T-cell (primary cell): ENCODE measurements around the gene OR52E2. TPM values are rescaled to one million over a fixed set of nuclear protein-coding genes. Genes with fewer than 3 reads are reported as not detected.
"Not testable (repeated sequence)": the region's sequence is repeated elsewhere in the genome, so short reads cannot be mapped to it uniquely, and the experiment has no call there.

Experiments used
- ATAC-seq, 4 experiments: fragments of 200-7000 bp in 3 of 4; fragments of 150-1000 bp in 1 of 4; cut with Tn5 transposase; replicated peaks in 1 of 4; 1 replicate in 3 of 4; 2 replicates in 1 of 4; pipeline ENCODE4 v1.10.0; 2021; ENCODE audit warnings: moderate library complexity in 3 of 4, mild to moderate bottlenecking in 2 of 4, moderate number of reproducible peaks in 1 of 4
- CTCF ChIA-PET, 2 donors: fragments of 300-600 bp; sonication (Branson Sonifier 250); formaldehyde crosslinking; loops; one replicate each; lab custom pipeline; 2022; ENCODE audit warnings: antibody characterized with exemption in 2 of 2; lab: Charles Lee
- POLR2A ChIA-PET, 2 donors: fragments of 300-600 bp; sonication (Branson Sonifier 250); formaldehyde crosslinking; loops; one replicate each; lab custom pipeline; 2022; ENCODE audit warnings: antibody characterized with exemption in 2 of 2; lab: Charles Lee
- DNase-seq, 35 experiments: peaks; one replicate each; pipeline versions ENCODE4 v3.0.0 to v3.0.0-alpha.2; 2013 to 2023
- H3K27ac ChIP-seq: one replicate; pipeline ENCODE4 v1.5.1; 2013; ENCODE audit warnings: low read length
- H3K27me3 ChIP-seq, 2 experiments: replicated peaks in 1 of 2; 1 replicate in 1 of 2; 2 replicates in 1 of 2; pipeline versions ENCODE4 v1.6.1 to v1.7.0; 2013; ENCODE audit warnings: low read length in 1 of 2, mixed read lengths in 1 of 2; ENCODE audit not compliant: control insufficient read depth in 2 of 2, insufficient read depth in 2 of 2; ENCODE audit errors: extremely low read depth in 1 of 2
- H3K36me3 ChIP-seq, 2 donors: 1 replicate in 1 of 2; 2 replicates in 1 of 2; pipeline versions ENCODE4 v1.6.1 to v1.7.0; 2013; ENCODE audit warnings: low read length in 1 of 2; ENCODE audit not compliant: control insufficient read depth in 2 of 2, insufficient read depth in 1 of 2; ENCODE audit errors: extremely low read depth in 1 of 2
- H3K4me1 ChIP-seq, 2 experiments: 1 replicate in 1 of 2; 2 replicates in 1 of 2; pipeline versions ENCODE4 v1.6.1 to v1.7.0; 2013; ENCODE audit warnings: low read length in 2 of 2, mixed read lengths in 1 of 2; ENCODE audit not compliant: insufficient read depth in 2 of 2, control insufficient read depth in 1 of 2; ENCODE audit errors: extremely low read depth in 1 of 2
- H3K4me3 ChIP-seq, 2 donors: 1 replicate in 1 of 2; 2 replicates in 1 of 2; pipeline versions ENCODE4 v1.5.1 to v1.7.0; 2013; ENCODE audit warnings: mild to moderate bottlenecking in 2 of 2, low read length in 1 of 2, moderate library complexity in 1 of 2; ENCODE audit not compliant: control insufficient read depth in 1 of 2; ENCODE audit errors: extremely low read depth in 1 of 2
- H3K9me3 ChIP-seq: 2 replicates; pipeline ENCODE4 v1.7.0; 2013
- H3K27ac Mint-ChIP-seq, 2 donors: one replicate each; pipeline ENCODE4 v1.8.0; 2020 to 2021; ENCODE audit warnings: mild to moderate bottlenecking in 2 of 2, mixed read lengths in 2 of 2
- H3K27me3 Mint-ChIP-seq, 2 donors: one replicate each; pipeline ENCODE4 v1.8.0; 2021 to 2022; ENCODE audit warnings: mixed read lengths in 2 of 2
- H3K36me3 Mint-ChIP-seq: one replicate; pipeline ENCODE4 v1.8.0; 2021; ENCODE audit warnings: mixed read lengths
- H3K4me1 Mint-ChIP-seq, 3 donors: one replicate each; pipeline ENCODE4 v1.8.0; 2020 to 2022; ENCODE audit warnings: mixed read lengths in 3 of 3, mild to moderate bottlenecking in 1 of 3
- H3K4me3 Mint-ChIP-seq, 3 donors: one replicate each; pipeline ENCODE4 v1.8.0; 2020 to 2022; ENCODE audit warnings: mild to moderate bottlenecking in 3 of 3, mixed read lengths in 3 of 3, moderate library complexity in 3 of 3
- H3K9me3 Mint-ChIP-seq, 3 donors: one replicate each; pipeline ENCODE4 v1.8.0; 2020 to 2022; ENCODE audit warnings: mixed read lengths in 3 of 3
- WGBS: methylation state at CpG from one replicate; pipeline ENCODE4 v1.1.5; 2013; ENCODE audit warnings: missing lambda C conversion rate; ENCODE audit not compliant: insufficient coverage; 5-methylcytosine and 5-hydroxymethylcytosine counted together
- total RNA-seq, 35 experiments: library from RNA in 6 of 35; stranded (reverse) in 6 of 35; fragments of 120-200 nt in 1 of 35; gene quantifications; one replicate each; pipeline versions ENCODE4 v1.2.1 to v1.2.4 and lab custom pipeline; 2013 to 2026

Gene OR52E2
- total RNA-seq, 5 donors from 2014 or later (not counting 1 experiment from before 2014, with no cell fraction given) = not detected

DNA sequence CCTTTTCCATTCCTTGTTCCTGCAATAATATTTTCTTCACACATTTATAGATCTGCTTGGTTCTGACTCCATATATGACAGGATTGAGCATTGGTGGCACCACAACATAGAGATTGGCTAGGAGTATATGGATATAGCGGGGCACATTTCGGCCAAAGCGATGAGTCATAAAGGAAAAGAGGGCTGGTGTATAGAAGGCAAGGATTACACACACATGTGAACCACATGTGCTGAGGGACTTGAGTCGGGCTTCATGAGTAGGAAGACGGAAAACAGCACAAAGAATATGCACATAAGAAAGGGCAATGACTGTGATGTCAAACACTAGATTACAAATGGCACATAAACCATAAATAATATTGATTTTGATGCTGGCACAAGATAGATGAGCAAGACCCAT is 748 bp downstream of the OR52E2 start:
- H3K36me3 Mint-ChIP-seq, H3K27me3 Mint-ChIP-seq, H3K27ac Mint-ChIP-seq, H3K4me3 ChIP-seq, H3K4me3 Mint-ChIP-seq, H3K27ac ChIP-seq, POLR2A ChIA-PET, DNase-seq, ATAC-seq, CTCF ChIA-PET, H3K27me3 ChIP-seq, H3K9me3 Mint-ChIP-seq, H3K4me1 ChIP-seq, H3K4me1 Mint-ChIP-seq, H3K36me3 ChIP-seq, H3K9me3 ChIP-seq: not testable (repeated sequence)
- WGBS = no CpG with 5 or more reads among the region's 5 CpGs

DNA sequence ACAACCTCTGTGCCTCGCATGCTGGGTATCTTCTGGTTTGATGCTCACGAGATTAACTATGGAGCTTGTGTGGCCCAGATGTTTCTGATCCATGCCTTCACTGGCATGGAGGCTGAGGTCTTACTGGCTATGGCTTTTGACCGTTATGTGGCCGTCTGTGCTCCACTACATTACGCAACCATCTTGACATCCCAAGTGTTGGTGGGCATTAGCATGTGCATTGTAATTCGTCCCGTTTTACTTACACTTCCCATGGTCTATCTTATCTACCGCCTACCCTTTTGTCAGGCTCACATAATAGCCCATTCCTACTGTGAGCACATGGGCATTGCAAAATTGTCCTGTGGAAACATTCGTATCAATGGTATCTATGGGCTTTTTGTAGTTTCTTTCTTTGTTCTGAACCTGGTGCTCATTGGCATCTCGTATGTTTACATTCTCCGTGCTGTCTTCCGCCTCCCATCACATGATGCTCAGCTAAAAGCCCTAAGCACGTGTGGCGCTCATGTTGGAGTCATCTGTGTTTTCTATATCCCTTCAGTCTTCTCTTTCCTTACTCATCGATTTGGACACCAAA is 12.6 kb downstream of the OR52E2 start:
- H3K4me1 Mint-ChIP-seq = no peaks in the 10 kb centered on the region
- H3K27me3 Mint-ChIP-seq = no peaks in the 10 kb centered on the region
- Histone ChIP-seq H3K27me3 (no peaks in the 10 kb centered on the region), H3K27ac (no peak overlapping the region), H3K4me3 (no peak overlapping the region), H3K36me3 (no peaks in the 10 kb centered on the region), H3K4me1 (no peaks in the 10 kb centered on the region), H3K9me3 (no peaks in the 10 kb centered on the region)
- DNase-seq (no peak), ATAC-seq (no peak)
- H3K4me3 Mint-ChIP-seq = no peak overlapping the region
- 80% methylated on average over 11 of the region's 15 CpGs for WGBS
- CTCF ChIA-PET = no interaction called here
- no peaks in the 10 kb centered on the region for H3K9me3 Mint-ChIP-seq
- POLR2A ChIA-PET = no interaction called here
- H3K36me3 Mint-ChIP-seq = no peaks in the 10 kb centered on the region
- no peak overlapping the region for H3K27ac Mint-ChIP-seq

DNA sequence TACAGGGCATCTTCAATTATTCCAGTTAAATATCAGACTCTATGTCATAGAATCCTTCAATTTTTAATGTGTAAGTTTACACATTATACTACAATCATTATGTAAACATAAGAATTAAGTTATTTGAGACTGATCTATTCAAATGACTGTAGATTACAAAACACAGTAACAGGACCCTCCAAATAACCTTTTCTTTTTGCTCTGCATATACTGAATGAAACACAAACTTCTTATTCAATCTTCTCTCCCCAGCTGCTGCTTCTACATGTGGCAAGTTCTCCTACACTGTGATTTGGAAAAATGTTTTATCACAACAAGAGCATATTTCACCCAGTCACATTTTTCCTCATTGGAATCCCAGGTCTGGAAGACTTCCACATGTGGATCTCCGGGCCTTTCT is 13.2 kb downstream of the OR52E2 start, which contains the start of gene OR52J3:
Gene OR52J3 (plus strand): TSS at position 301 of the 400 bp plus-strand sequence. CDS start 0 bp downstream, at position 301.
- no peak within 1 kb of the TSS for H3K4me3 Mint-ChIP-seq
- H3K4me1 Mint-ChIP-seq = no peaks in the 10 kb centered on the region
- Histone ChIP-seq H3K27me3 (no peaks in the 10 kb centered on the region), H3K4me1 (no peaks in the 10 kb centered on the region), H3K4me3 (no peak within 1 kb of the TSS), H3K9me3 (no peaks in the 10 kb centered on the region), H3K36me3 (no peaks in the 10 kb centered on the region), H3K27ac (no peak within 1 kb of the TSS)
- H3K27me3 Mint-ChIP-seq = no peaks in the 10 kb centered on the region
- 100% methylated on average over 1 of the region's 1 CpG for WGBS
- no peaks in the 10 kb centered on the region for H3K9me3 Mint-ChIP-seq
- DNase-seq (no peak), ATAC-seq (no peak)
- ChIA-PET POLR2A (no interaction called here), CTCF (no interaction called here)
- no peak within 1 kb of the TSS for H3K27ac Mint-ChIP-seq
- H3K36me3 Mint-ChIP-seq = no peaks in the 10 kb centered on the region

DNA sequence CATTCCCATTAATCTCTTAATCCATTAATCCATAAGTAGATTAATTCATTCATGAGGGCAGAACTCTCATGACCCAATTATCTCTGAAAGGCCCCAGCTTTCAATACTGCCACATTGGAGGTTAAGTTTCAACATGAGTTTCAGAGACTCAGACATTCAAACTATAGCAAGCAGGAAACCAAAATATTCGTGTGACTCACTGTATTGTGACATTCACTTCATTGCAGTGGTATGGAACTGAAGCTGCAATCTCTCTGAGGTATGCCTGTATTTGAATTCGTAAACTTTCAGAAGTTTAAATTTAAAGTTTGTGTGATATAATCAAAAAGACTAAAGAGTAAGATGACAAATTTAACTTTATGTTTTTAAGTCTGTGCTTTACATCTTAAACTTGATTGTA is 16.0 kb downstream of the OR52E2 start:
- DNase-seq (no peak), ATAC-seq (no peak)
- no peaks in the 10 kb centered on the region for H3K9me3 ChIP-seq
- Mint-ChIP-seq H3K9me3 (no peaks in the 10 kb centered on the region), H3K27ac (no peak overlapping the region), H3K27me3 (no peaks in the 10 kb centered on the region), H3K4me1 (no peaks in the 10 kb centered on the region), H3K36me3 (no peaks in the 10 kb centered on the region), H3K4me3 (no peak overlapping the region)
- no peaks in the 10 kb centered on the region for H3K4me1 ChIP-seq
- no peaks in the 10 kb centered on the region for H3K36me3 ChIP-seq
- H3K27ac ChIP-seq = no peak overlapping the region
- H3K4me3 ChIP-seq = no peak overlapping the region
- 80% methylated on average over 1 of the region's 2 CpGs for WGBS
- no peaks in the 10 kb centered on the region for H3K27me3 ChIP-seq
- POLR2A ChIA-PET = no interaction called here
- CTCF ChIA-PET = no interaction called here

DNA sequence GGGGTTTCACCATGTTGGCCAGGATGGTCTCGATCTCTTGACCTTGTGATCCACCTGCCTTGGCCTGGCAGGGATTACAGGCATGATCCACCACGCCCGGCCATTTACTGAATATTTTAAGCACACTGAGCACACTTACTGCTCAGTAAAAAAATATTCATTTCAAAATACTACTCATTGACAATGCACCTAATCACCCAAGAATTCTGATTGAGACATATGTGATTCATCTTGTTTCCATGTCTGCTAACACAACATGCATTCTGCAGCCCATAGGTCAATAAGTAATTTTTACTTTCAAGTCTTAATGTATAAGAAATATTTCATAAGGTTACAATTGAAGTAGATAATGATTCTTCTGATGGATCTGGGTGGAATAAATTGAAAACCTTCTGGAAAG is 17.3 kb downstream of the OR52E2 start:
- no peak for DNase-seq
- Histone ChIP-seq H3K27ac (no peak overlapping the region), H3K36me3 (no peaks in the 10 kb centered on the region), H3K4me3 (no peak overlapping the region), H3K4me1 (no peaks in the 10 kb centered on the region), H3K27me3 (no peaks in the 10 kb centered on the region), H3K9me3 (no peaks in the 10 kb centered on the region)
- Mint-ChIP-seq H3K36me3 (no peaks in the 10 kb centered on the region), H3K4me1 (no peaks in the 10 kb centered on the region), H3K4me3 (no peak overlapping the region), H3K27ac (no peak overlapping the region), H3K27me3 (no peaks in the 10 kb centered on the region), H3K9me3 (peaks cover 0 to 5% (median 0%) of the 10 kb centered on the region in 3 donors)
- POLR2A ChIA-PET = no interaction called here
- CTCF ChIA-PET = no interaction called here
- no peak for ATAC-seq
- WGBS = no CpG with 5 or more reads among the region's 3 CpGs

DNA sequence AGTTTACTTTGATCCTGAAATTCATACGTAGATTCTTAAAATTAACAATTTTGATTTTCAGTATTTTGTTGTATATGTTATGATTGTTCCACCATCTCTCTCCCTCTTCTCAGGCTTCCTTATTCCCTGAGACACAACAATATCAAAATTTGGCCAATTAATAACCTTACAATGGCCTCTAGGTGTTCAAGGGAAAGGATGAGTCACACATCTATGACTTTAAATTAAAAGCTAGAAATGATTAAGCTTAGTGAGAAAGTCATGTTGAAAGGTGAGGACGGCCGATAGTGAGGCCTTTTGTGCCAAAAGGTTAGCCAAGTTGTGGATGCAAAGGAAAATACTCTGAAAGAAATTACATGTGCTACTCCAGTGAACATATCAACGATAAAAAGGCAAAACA is 18.6 kb downstream of the OR52E2 start:
- Mint-ChIP-seq H3K4me1 (no peaks in the 10 kb centered on the region), H3K27ac (no peak overlapping the region), H3K9me3 (peaks cover 0 to 5% (median 0%) of the 10 kb centered on the region in 3 donors), H3K4me3 (no peak overlapping the region), H3K36me3 (no peaks in the 10 kb centered on the region), H3K27me3 (no peaks in the 10 kb centered on the region)
- Histone ChIP-seq H3K9me3 (no peaks in the 10 kb centered on the region), H3K4me3 (no peak overlapping the region), H3K4me1 (no peaks in the 10 kb centered on the region), H3K27me3 (no peaks in the 10 kb centered on the region), H3K36me3 (no peaks in the 10 kb centered on the region), H3K27ac (no peak overlapping the region)
- no CpG with 5 or more reads among the region's 4 CpGs for WGBS
- ChIA-PET POLR2A (no interaction called here), CTCF (no interaction called here)
- DNase-seq (no peak), ATAC-seq (no peak)

DNA sequence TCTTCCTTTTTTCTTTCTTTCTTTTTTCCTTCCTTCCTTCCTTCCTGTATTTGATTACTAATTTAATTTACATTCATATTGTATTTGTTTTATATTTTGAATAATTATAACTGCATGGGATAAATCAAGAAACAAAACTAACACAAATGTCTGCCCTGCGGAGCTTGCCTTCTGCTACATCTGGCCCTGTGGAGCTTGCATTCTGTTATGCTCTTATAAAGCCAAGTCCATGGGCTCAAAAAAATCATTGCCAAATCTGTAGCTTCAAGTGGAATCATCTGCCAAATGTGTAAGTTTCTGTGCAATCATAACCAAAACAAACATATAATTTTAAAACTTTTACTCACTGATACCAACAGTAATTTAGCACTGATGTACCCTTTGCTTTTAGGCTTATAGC is 21.1 kb downstream of the OR52E2 start:
- H3K4me1 ChIP-seq = no peaks in the 10 kb centered on the region
- H3K36me3 ChIP-seq = no peaks in the 10 kb centered on the region
- H3K27me3 ChIP-seq = no peaks in the 10 kb centered on the region
- Mint-ChIP-seq H3K36me3 (no peaks in the 10 kb centered on the region), H3K27ac (no peak overlapping the region), H3K27me3 (no peaks in the 10 kb centered on the region), H3K4me3 (no peak overlapping the region), H3K4me1 (no peaks in the 10 kb centered on the region), H3K9me3 (peaks cover 0 to 5% (median 0%) of the 10 kb centered on the region in 3 donors)
- 100% methylated on average over 1 of the region's 1 CpG for WGBS
- CTCF ChIA-PET = no interaction called here
- no peak overlapping the region for H3K4me3 ChIP-seq
- no peak overlapping the region for H3K27ac ChIP-seq
- no peak for DNase-seq
- POLR2A ChIA-PET = no interaction called here
- no peaks in the 10 kb centered on the region for H3K9me3 ChIP-seq
- no peak for ATAC-seq
